ENCODE data around the gene ROR1.

The ROR1 gene

GRCh38 chr1:63914706-63915105 lies 140.9 kb downstream of the ROR1 start:
- DNase-seq: no peak

GRCh38 chr1:63915121-63915520 lies 141.3 kb downstream of the ROR1 start:
- DNase-seq: no peak

- no peak for DNase-seq
These were observed 142.9 kb downstream of the ROR1 start for GRCh38 chr1:63916485-63917360.

GRCh38 chr1:63917571-63918417 lies 144.0 kb downstream of the ROR1 start:
- DNase-seq: no peak

- no peak for DNase-seq
These were observed 144.7 kb downstream of the ROR1 start for GRCh38 chr1:63918418-63918945.

GRCh38 chr1:63920154-63921117 lies 146.6 kb downstream of the ROR1 start:
- DNase-seq: no peak

GRCh38 chr1:63921359-63921758 lies 147.5 kb downstream of the ROR1 start:
- DNase-seq: no peak

GRCh38 chr1:63921802-63922201 lies 148.0 kb downstream of the ROR1 start:
- no peak for DNase-seq

- no peak for DNase-seq
These were observed 149.0 kb downstream of the ROR1 start for GRCh38 chr1:63922848-63923247.

- DNase-seq: no peak
These were observed 149.5 kb downstream of the ROR1 start for GRCh38 chr1:63923302-63923701.

GRCh38 chr1:63924600-63924999 lies 150.8 kb downstream of the ROR1 start:
- DNase-seq: no peak

GRCh38 chr1:63928186-63929105 lies 154.6 kb downstream of the ROR1 start:
- no peak for DNase-seq

- no peak for DNase-seq
These were observed 155.3 kb downstream of the ROR1 start for GRCh38 chr1:63929106-63929478.

- no peak for DNase-seq
These were observed 157.7 kb downstream of the ROR1 start for GRCh38 chr1:63931468-63931867.

- no peak for DNase-seq
These were observed 160.9 kb downstream of the ROR1 start for GRCh38 chr1:63934697-63935096.

GRCh38 chr1:63935143-63935542 lies 161.3 kb downstream of the ROR1 start:
- DNase-seq: no peak

- no peak for DNase-seq
These were observed 161.7 kb downstream of the ROR1 start for GRCh38 chr1:63935553-63935952.

- no peak for DNase-seq
These were observed 162.5 kb downstream of the ROR1 start for GRCh38 chr1:63936276-63936675.

GRCh38 chr1:63936801-63937200 lies 163.0 kb downstream of the ROR1 start:
- DNase-seq: no peak

- DNase-seq: no peak
These were observed 163.7 kb downstream of the ROR1 start for GRCh38 chr1:63937461-63938022.

GRCh38 chr1:63940440-63940839 lies 166.6 kb downstream of the ROR1 start:
- no peak for DNase-seq

Measured in GF-D8 (cell line).